ENCODE results near the gene FHIT. TPM values are rescaled to one million over a fixed set of nuclear protein-coding genes. Genes with fewer than 3 reads are reported as not detected.

Gene FHIT
- total and polyA plus RNA-seq, 10 of the 15 experiments (the other 5 are each of a cell fraction or from before 2014, with no cell fraction given): 4.2 to 14.9 (median 9.4) TPM

GRCh38 chr3:60274098-60274497 lies 977.2 kb downstream of the FHIT start (continued):
- no peak for TF ChIP-seq HDGF (IDR thresholded peaks at IDR 0.05)
- no peak for TF ChIP-seq IKZF1 (conservative IDR thresholded peaks at IDR 0.05)
- TF ChIP-seq POU2F2 (IDR thresholded peaks at IDR 0.05; ENCODE audit: borderline replicate concordance, low read depth, low read length): no peak
- no peak for TF ChIP-seq NFIC (IDR thresholded peaks at IDR 0.05; ENCODE audit: low read depth, low read length)

- ChIA-PET SMC1A (ENCODE audit: uncharacterized antibody, unreplicated experiment) (no interaction called here), POLR2A (no interaction called here), RAD21 (ENCODE audit: unreplicated experiment) (no interaction called here), CTCF (no interaction called here)
- Histone ChIP-seq H2AFZ (ENCODE audit: control insufficient read depth, low read depth, low read length) (no peak overlapping the region), H3K79me2 (ENCODE audit: control insufficient read depth, insufficient read depth, low read length) (no peaks in the 10 kb centered on the region), H4K20me1 (ENCODE audit: control insufficient read depth, insufficient read depth) (no peaks in the 10 kb centered on the region), H3K27ac (ENCODE audit: control insufficient read depth, insufficient read depth) (no peak overlapping the region), H3K4me3 (no peak overlapping the region), H3K9me3 (replicated peaks; ENCODE audit: control insufficient read depth, insufficient read depth, low read length) (no peaks in the 10 kb centered on the region), H3K4me2 (ENCODE audit: control insufficient read depth, insufficient read depth) (no peak overlapping the region), H3K9ac (ENCODE audit: control insufficient read depth, insufficient read depth, low read length) (no peak overlapping the region), H3K36me3 (ENCODE audit: control insufficient read depth in 2 of 2, insufficient read depth in 2 of 2, low read length in 1 of 2) (no peaks in the 10 kb centered on the region), H3K27me3 (replicated peaks in 1 of 2; ENCODE audit: control insufficient read depth in 2 of 2, insufficient read depth in 2 of 2, low read length in 1 of 2) (no peaks in the 10 kb centered on the region; a peak in 1 of 4 replicates), H3K4me1 (ENCODE audit: control insufficient read depth, insufficient read depth, low read length) (no peaks in the 10 kb centered on the region)
- BruUV-seq (replicated peaks): no TSS peak
- no peak for DNase-seq (ENCODE audit: low read depth, low spot score)
- TF ChIP-seq E2F8 (IDR thresholded peaks at IDR 0.05; ENCODE audit: low read depth, partially characterized antibody) (no peak), CHD4 (IDR thresholded peaks at IDR 0.05) (no peak), CEBPB (IDR thresholded peaks at IDR 0.05; ENCODE audit: borderline replicate concordance in 1 of 2, low read depth in 2 of 2, low read length in 2 of 2) (no peak), ASH2L (IDR thresholded peaks at IDR 0.05; ENCODE audit: borderline replicate concordance, low read depth) (no peak)
- intact Hi-C loops (cut with micrococcal nuclease; ENCODE audit: unreplicated experiment) (no loop called here), in situ Hi-C loops (cut with MboI) (no loop called here)
- 69% methylated on average over 7 of the region's 7 CpGs for WGBS (ENCODE audit: insufficient coverage, insufficient replicate concordance, low lambda C conversion rate, missing lambda C conversion rate)
- no peak for FAIRE-seq
- no peak for ATAC-seq
Measured at GRCh38 chr3:60269829-60270266, 981.4 kb downstream of the FHIT start.
